Ishikawa (cell line): Measurements from ENCODE around the gene SLC26A11.

Source experiments
- EGR1 ChIP-seq: IDR thresholded peaks from 2 replicates; pipeline ENCODE4 v1.6.1; 2012
- FOXM1 ChIP-seq: IDR thresholded peaks from 2 replicates; pipeline ENCODE4 v1.6.1; 2012; ENCODE audit warnings: low read depth, borderline replicate concordance
- REST ChIP-seq: IDR thresholded peaks from 2 replicates; pipeline ENCODE4 v1.6.1; 2012; ENCODE audit warnings: low read depth, mild to moderate bottlenecking

GRCh38 chr17:80223142-80223815 lies 3.1 kb downstream of the SLC26A11 start:
- TF ChIP-seq EGR1 (no peak), FOXM1 (no peak), REST (no peak)
